ENCODE data around the gene VAV2. TPM values are rescaled to one million over a fixed set of nuclear protein-coding genes. Genes with fewer than 3 reads are reported as not detected.
A peak's percentile ranks its signal among the peaks of the same experiment; 100 is the strongest.

The VAV2 gene
- polyA plus RNA-seq, 1 of the 3 experiments (the other 2 are of a cell fraction) = 14.9 TPM

GRCh38 chr9:133826289-133827085, 165.6 kb downstream of the VAV2 start:
- H3K9ac ChIP-seq = no peak overlapping the region
- H3K4me1 ChIP-seq (ENCODE audit: control insufficient read depth in 1 of 2, insufficient read depth in 2 of 2, low read depth in 1 of 2, low read length in 1 of 2) = peaks cover 0 to 40% of the 10 kb centered on the region in 2 experiments; a peak in 2 of 4 replicates
- H3K27ac ChIP-seq (ENCODE audit: low read depth in 2 of 2, low read length in 1 of 2) = peak overlapping the region in 1 of 2 experiments; percentile 64; a peak in 2 of 4 replicates
- H3K27me3 ChIP-seq (ENCODE audit: insufficient read depth) = no peaks in the 10 kb centered on the region
- H2AFZ ChIP-seq (ENCODE audit: low read depth) = no peak overlapping the region
- H3K9me3 ChIP-seq = no peaks in the 10 kb centered on the region
- H3K79me2 ChIP-seq (ENCODE audit: insufficient read depth) = peaks cover 4% of the 10 kb centered on the region; the same call in 1 of the 2 replicates
- DNase-seq = peak; percentile 76
- peaks cover 0 to 5% of the 10 kb centered on the region in 2 experiments for H3K36me3 ChIP-seq (replicated peaks in 1 of 2; ENCODE audit: control insufficient read depth in 1 of 2, insufficient read depth in 2 of 2, low read length in 1 of 2)
- no peak overlapping the region for H3K4me3 ChIP-seq (ENCODE audit: low read depth in 2 of 2, low read length in 1 of 2)
- ChIA-PET CTCF (interaction anchor here (0.8 to 2.4 kb wide), 10 partner anchors 8 to 168 kb away, joined by 3 to 20 read pairs (median 6); no protein-coding TSS in a partner anchor), POLR2A (interaction anchor here (0.8 kb wide), 1 partner anchor 9 kb away, joined by 3 read pairs; no protein-coding TSS in a partner anchor)
- H3F3A ChIP-seq (replicated peaks; ENCODE audit: insufficient read depth) = no peaks in the 10 kb centered on the region
- H3K9me2 ChIP-seq = no peaks in the 10 kb centered on the region
- peak; percentile 2; the same call in 1 of the 2 replicates for TF ChIP-seq RAD21 (IDR thresholded peaks at IDR 0.05; ENCODE audit: low read length)
- TF ChIP-seq MXI1 (IDR thresholded peaks at IDR 0.05; ENCODE audit: low read depth, low read length) = peak; percentile 95
- no peak for TF ChIP-seq TEAD4 (IDR thresholded peaks at IDR 0.05; ENCODE audit: borderline replicate concordance, insufficient read depth)
- TF ChIP-seq PBX3 (IDR thresholded peaks at IDR 0.05) = no peak
- peak; percentile 56 for TF ChIP-seq CHD2 (IDR thresholded peaks at IDR 0.05; ENCODE audit: low read length, partially characterized antibody)
- no peak for TF ChIP-seq RXRA (IDR thresholded peaks at IDR 0.05; ENCODE audit: borderline replicate concordance, low read depth)
- TF ChIP-seq SIN3A (IDR thresholded peaks at IDR 0.05; ENCODE audit: borderline replicate concordance, low read depth, low read length) = 0 out of 2 replicates have a peak, but pooled peaks have one; percentile 51
- TF ChIP-seq FOXM1 (IDR thresholded peaks at IDR 0.05; ENCODE audit: low read depth) = no peak
- no peak for TF ChIP-seq TAF1 (IDR thresholded peaks at IDR 0.05; ENCODE audit: borderline replicate concordance, low read depth, low read length)
- TF ChIP-seq NRF1 (IDR thresholded peaks at IDR 0.05; ENCODE audit: low read depth, low read length) = no peak
- no peak for TF ChIP-seq RCOR1 (IDR thresholded peaks at IDR 0.05; ENCODE audit: low read length)
- TF ChIP-seq USF2 (IDR thresholded peaks at IDR 0.05; ENCODE audit: borderline replicate concordance, low read depth, low read length) = no peak
- 0 out of 2 replicates have a peak, but pooled peaks have one; percentile 40 for TF ChIP-seq FOXJ3 (CRISPR knock-in tag; IDR thresholded peaks at IDR 0.05)
- TF ChIP-seq EP300 (IDR thresholded peaks at IDR 0.05; ENCODE audit: borderline replicate concordance in 1 of 2, low read depth in 1 of 2, low read length in 1 of 2) = 0 out of 4 replicates have a peak, but pooled peaks of 1 of the 2 experiments have one; percentile 12
- no peak overlapping the region for H3K4me2 ChIP-seq
- H4K20me1 ChIP-seq (ENCODE audit: insufficient read depth) = peaks cover 7% of the 10 kb centered on the region; the same call in 1 of the 2 replicates
- WGBS (ENCODE audit: low lambda C conversion rate) = 92% methylated on average over 18 of the region's 22 CpGs

Data from SK-N-SH (cell line).